22Rv1 (cell line): ENCODE data around the gene SLC26A1.

ENCODE experiments used
- ZFX ChIP-seq: fragments of 450-650 bp; IDR thresholded peaks from 2 replicates; pipeline ENCODE4 v1.6.1; 2017; ENCODE audit warnings: antibody characterized with exemption, borderline replicate concordance
- TF ChIP-seq, protein P1 (sequence below): fragments of 450-650 bp; IDR thresholded peaks from 2 replicates; pipeline ENCODE4 v1.5.1; 2017; ENCODE audit warnings: mild to moderate bottlenecking

- TF ChIP-seq, protein P1, sequence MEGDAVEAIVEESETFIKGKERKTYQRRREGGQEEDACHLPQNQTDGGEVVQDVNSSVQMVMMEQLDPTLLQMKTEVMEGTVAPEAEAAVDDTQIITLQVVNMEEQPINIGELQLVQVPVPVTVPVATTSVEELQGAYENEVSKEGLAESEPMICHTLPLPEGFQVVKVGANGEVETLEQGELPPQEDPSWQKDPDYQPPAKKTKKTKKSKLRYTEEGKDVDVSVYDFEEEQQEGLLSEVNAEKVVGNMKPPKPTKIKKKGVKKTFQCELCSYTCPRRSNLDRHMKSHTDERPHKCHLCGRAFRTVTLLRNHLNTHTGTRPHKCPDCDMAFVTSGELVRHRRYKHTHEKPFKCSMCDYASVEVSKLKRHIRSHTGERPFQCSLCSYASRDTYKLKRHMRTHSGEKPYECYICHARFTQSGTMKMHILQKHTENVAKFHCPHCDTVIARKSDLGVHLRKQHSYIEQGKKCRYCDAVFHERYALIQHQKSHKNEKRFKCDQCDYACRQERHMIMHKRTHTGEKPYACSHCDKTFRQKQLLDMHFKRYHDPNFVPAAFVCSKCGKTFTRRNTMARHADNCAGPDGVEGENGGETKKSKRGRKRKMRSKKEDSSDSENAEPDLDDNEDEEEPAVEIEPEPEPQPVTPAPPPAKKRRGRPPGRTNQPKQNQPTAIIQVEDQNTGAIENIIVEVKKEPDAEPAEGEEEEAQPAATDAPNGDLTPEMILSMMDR: no peak
- TF ChIP-seq ZFX: no peak
These were observed 26.1 kb upstream of the SLC26A1 start for GRCh38 chr4:1019320-1019719.
